Fibroblast of villous mesenchyme (primary cell): ENCODE data around the gene DVL3. TPM values are rescaled to one million over a fixed set of nuclear protein-coding genes. Genes with fewer than 3 reads are reported as not detected.

ENCODE experiments used
- DNase-seq: peaks from one replicate; pipeline ENCODE4 v3.0.0-alpha.2; 2010; ENCODE audit warnings: low read depth
- H3K4me3 ChIP-seq: 2 replicates; pipeline ENCODE4 v1.5.1; 2011; ENCODE audit warnings: low read depth, mild to moderate bottlenecking, low read length
- total RNA-seq: library from RNA; depleted of rRNA; stranded (reverse); fragments of >200 nt; gene quantifications from 2 replicates; pipeline ENCODE4 v1.2.3, GENCODE V29; 2012
- TF ChIP-seq, protein P1 (sequence below): IDR thresholded peaks from 2 replicates; pipeline ENCODE4 v1.5.1; 2012; ENCODE audit warnings: low read depth, mild to moderate bottlenecking, low read length; ENCODE audit not compliant: insufficient read depth

The DVL3 gene
- total RNA-seq, 1 donor = 39.3 TPM

DNA sequence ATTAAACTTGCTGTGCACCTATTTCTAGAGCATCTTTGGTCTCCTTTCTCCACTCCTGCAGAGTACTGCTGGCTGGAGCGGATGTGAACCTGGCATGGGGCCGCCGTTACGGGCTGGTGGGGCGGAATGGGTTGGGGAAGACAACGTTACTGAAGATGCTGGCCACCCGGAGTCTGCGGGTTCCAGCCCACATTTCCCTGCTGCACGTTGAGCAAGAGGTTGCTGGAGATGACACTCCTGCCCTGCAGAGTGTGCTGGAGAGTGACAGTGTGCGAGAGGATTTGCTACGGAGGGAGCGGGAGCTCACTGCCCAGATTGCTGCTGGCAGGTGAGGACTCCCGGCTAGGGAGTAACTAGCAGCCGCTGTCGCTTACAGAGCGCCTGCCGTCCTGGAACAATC lies 32.9 kb downstream of the DVL3 start:
- DNase-seq = no peak
- no peak overlapping the region for H3K4me3 ChIP-seq
- TF ChIP-seq, protein P1, sequence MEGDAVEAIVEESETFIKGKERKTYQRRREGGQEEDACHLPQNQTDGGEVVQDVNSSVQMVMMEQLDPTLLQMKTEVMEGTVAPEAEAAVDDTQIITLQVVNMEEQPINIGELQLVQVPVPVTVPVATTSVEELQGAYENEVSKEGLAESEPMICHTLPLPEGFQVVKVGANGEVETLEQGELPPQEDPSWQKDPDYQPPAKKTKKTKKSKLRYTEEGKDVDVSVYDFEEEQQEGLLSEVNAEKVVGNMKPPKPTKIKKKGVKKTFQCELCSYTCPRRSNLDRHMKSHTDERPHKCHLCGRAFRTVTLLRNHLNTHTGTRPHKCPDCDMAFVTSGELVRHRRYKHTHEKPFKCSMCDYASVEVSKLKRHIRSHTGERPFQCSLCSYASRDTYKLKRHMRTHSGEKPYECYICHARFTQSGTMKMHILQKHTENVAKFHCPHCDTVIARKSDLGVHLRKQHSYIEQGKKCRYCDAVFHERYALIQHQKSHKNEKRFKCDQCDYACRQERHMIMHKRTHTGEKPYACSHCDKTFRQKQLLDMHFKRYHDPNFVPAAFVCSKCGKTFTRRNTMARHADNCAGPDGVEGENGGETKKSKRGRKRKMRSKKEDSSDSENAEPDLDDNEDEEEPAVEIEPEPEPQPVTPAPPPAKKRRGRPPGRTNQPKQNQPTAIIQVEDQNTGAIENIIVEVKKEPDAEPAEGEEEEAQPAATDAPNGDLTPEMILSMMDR = no peak

DNA sequence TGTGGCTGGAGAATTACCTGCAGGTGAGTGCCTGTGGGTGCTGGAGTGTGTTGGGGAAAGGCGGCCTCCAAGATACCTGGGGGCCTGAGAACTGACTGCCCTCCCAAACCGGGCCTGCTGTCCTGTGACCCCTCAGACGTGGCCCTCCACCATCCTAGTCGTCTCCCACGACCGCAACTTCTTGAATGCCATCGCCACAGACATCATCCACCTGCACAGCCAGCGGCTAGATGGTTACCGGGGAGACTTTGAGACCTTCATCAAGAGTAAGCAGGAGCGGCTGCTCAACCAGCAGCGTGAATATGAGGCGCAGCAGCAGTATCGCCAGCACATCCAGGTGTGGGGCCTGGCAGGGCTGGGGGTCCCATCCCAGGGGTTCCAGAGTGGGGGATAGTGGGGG lies 34.2 kb downstream of the DVL3 start:
- no peak overlapping the region for H3K4me3 ChIP-seq
- TF ChIP-seq, protein P1 = no peak
- no peak for DNase-seq

DNA sequence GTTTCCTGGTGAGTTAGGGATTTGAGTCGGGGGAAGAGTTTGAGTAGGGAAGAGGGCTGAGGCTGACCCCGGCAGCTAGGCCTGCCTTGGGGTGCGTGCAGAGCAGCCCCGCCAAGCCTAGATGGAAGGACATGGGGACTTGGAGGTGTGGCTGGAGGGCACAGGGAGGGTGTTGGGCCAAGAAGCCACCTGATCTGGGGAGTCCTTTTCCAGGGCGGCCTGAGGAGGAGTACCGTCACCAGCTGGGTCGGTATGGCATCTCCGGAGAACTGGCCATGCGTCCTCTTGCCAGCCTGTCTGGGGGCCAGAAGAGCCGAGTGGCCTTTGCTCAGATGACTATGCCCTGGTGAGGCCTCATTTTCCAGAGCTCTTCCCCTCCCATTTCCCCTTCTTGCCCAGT lies 37.7 kb downstream of the DVL3 start:
- TF ChIP-seq, protein P1 = no peak
- no peak for DNase-seq
- no peak overlapping the region for H3K4me3 ChIP-seq

DNA sequence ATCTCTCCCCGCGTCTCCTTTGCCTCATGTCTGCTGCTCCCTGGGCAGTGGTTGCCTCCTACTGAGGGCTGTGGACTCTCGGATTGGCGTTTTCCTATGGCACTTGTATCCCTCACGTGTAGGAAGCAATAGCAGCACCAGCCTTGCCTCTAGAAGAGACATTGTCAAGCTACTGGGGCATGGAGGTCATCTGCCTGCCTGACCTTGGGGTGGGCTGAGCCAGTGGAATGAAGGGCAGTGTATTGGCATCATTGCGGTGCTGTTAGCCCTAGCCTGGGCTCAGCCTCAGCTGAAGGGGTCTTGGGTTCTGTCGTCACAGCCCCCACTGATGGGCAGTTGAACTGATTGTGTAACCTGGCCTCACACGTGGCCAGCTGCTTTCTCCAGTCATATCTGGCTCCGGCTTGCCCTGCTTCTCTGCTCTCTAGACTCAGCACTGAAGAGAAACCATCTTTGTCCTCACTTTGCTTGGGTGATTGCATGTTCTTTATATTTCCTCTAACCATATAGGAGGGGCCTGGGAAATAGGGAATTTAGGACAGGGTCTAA lies 38.9 kb downstream of the DVL3 start:
- TF ChIP-seq, protein P1 = no peak
- H3K4me3 ChIP-seq = no peak overlapping the region
- no peak for DNase-seq

DNA sequence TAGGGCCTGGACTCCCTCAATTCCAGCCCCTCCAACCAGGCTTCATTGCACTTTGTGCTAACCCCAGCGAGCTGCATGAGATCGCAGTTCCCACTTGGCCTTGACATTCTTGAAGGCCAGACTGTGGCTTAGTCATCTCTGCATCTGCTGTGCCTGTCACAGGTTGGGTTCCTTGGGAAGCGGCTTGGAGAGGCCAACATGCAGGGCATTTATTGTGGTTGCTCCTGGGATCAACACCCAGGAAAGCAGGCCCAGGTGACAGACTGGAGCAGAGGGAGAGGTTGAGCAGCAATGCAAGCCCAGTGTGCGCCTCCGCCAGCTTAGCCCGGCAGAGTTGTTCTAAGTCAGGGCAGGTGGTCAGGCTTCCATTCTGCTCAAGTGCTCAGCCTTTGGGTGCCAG lies 41.4 kb downstream of the DVL3 start:
- no peak overlapping the region for H3K4me3 ChIP-seq
- TF ChIP-seq, protein P1 = no peak
- no peak for DNase-seq

DNA sequence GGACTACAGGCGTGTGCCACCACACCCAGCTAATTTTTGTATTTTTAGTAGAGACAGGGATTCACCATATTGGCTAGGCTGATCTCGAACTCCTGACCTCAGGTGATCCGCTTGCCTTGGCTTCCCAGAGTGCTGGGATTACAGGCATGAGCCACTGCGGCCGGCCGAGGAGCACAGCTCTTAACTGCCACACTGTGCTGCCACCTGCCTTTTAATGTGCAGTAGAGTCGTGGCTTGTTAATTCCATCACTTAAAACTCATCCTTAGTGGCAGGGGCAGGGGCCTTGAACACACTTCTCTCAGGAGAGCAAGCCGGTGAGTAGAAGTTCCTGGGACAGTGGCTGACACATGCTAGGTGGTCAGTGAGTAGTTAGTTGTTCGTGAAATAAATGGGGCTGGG lies 43.3 kb downstream of the DVL3 start:
- TF ChIP-seq, protein P1 = no peak
- DNase-seq = no peak
- H3K4me3 ChIP-seq = no peak overlapping the region

DNA sequence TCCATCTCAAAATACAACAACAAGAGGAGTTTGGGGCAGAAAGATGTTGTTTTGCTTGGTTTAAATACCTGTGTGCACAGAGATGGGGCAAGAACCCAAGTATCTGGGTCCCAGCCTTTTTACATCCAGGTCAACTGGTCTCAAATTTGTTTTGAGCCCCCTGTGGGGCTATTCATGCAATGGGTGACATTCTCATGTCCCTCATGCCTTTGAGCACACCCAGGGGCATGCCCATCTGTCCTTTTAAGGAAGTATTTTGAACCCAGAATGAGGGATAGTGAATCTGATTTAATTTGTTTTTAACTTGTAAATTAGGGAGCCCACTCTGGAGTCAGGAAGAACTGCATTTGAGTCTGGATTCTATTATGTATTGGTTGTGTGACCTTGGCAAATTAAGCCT lies 45.6 kb downstream of the DVL3 start:
- DNase-seq = no peak
- TF ChIP-seq, protein P1 = no peak
- H3K4me3 ChIP-seq = no peak overlapping the region
